HepG2 (cell line): Measurements from ENCODE around the gene SLC22A31.

ENCODE experiments used
- NFE2 ChIP-seq: sonication (generic); formaldehyde crosslinking; IDR thresholded peaks from 2 replicates; pipeline ENCODE4 v1.4.0; 2020; ENCODE audit warnings: missing genetic modification reagents
- NONO ChIP-seq, 2 experiments: fragments of 450-650 bp in 1 of 2; sonication (generic) in 1 of 2; formaldehyde crosslinking in 1 of 2; IDR thresholded peaks in 1 of 2; conservative IDR thresholded peaks in 1 of 2; 2 replicates each; pipeline versions ENCODE4 v1.6.1 to v1.8.0; 2017 to 2022; ENCODE audit warnings: mild to moderate bottlenecking in 1 of 2, missing genetic modification reagents in 1 of 2, moderate library complexity in 1 of 2
- PREB ChIP-seq: sonication (generic); formaldehyde crosslinking; IDR thresholded peaks from 2 replicates; pipeline ENCODE4 v1.4.0; 2020; ENCODE audit warnings: missing genetic modification reagents
- SP4 ChIP-seq: sonication (generic); formaldehyde crosslinking; IDR thresholded peaks from 2 replicates; pipeline ENCODE4 v1.8.1; 2023; ENCODE audit warnings: mild to moderate bottlenecking, missing genetic modification reagents
- ZSCAN29 ChIP-seq: sonication (generic); formaldehyde crosslinking; conservative IDR thresholded peaks from 2 replicates; pipeline ENCODE4 v1.4.0; 2020; ENCODE audit warnings: mild to moderate bottlenecking, missing genetic modification reagents

GRCh38 chr16:89179148-89179484, 21.2 kb downstream of the SLC22A31 start:
- TF ChIP-seq PREB (CRISPR knock-in tag), result no peak
- TF ChIP-seq NFE2, result no peak
- TF ChIP-seq ZSCAN29 (CRISPR knock-in tag), result no peak
- no peak for TF ChIP-seq SP4 (CRISPR knock-in tag)
- no peak for TF ChIP-seq NONO (IDR thresholded peaks at IDR 0.05)
- no peak for TF ChIP-seq NONO (CRISPR knock-in tag; conservative IDR thresholded peaks at IDR 0.05)
